HG03469 (cell line): ENCODE data around the gene MOCS2.
"Not testable (repeated sequence)": the region's sequence is repeated elsewhere in the genome, so short reads cannot be mapped to it uniquely, and the experiment has no call there.

Source experiments
- ATAC-seq: cut with Tn5 transposase; IDR thresholded peaks from one replicate; pipeline ENCODE4 v1.9.1; 2021; ENCODE audit warnings: mild to moderate bottlenecking, moderate library complexity, moderate number of reproducible peaks; ENCODE audit not compliant: unreplicated experiment

MOCS2 gene, protein sequence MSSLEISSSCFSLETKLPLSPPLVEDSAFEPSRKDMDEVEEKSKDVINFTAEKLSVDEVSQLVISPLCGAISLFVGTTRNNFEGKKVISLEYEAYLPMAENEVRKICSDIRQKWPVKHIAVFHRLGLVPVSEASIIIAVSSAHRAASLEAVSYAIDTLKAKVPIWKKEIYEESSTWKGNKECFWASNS

DNA sequence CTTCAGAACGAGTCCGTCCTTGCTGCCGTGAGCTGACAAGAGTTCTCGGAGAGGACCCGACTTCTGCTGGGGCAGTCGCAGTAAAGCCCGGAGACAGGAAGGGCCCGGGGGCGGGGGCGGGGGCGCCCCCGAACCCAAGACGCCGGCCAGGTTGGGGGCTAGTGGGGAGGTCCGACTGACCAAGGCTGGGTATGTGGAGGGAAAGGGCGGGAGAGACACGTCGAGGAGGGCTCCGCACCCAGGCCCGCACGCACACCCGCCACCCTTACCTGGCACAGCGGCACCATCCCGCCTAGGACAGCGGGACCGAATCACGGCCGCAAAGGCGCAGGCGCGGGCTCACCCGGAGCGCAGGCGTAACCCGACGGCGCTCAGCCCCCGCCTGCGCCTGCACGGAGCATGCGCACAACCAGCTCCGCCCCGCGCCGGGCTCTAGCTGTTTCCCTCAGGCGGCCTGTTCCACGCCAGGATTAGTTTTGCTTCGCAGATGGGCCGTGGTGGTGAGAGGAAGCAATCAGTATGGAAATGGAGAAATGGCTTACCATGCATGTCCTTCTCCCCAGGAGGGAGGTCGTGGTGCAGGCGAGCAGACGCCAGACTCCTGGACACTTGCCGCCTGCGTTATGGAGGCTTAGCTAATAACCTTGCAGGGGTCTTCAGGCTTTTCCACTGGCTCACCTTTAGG, at the start of gene MOCS2:
MOCS2 (minus strand) TSS at position 315 of the 685 bp plus-strand sequence. CDS start 2,583 bp downstream, outside the sequence.
- ATAC-seq = peak; percentile 92

DNA sequence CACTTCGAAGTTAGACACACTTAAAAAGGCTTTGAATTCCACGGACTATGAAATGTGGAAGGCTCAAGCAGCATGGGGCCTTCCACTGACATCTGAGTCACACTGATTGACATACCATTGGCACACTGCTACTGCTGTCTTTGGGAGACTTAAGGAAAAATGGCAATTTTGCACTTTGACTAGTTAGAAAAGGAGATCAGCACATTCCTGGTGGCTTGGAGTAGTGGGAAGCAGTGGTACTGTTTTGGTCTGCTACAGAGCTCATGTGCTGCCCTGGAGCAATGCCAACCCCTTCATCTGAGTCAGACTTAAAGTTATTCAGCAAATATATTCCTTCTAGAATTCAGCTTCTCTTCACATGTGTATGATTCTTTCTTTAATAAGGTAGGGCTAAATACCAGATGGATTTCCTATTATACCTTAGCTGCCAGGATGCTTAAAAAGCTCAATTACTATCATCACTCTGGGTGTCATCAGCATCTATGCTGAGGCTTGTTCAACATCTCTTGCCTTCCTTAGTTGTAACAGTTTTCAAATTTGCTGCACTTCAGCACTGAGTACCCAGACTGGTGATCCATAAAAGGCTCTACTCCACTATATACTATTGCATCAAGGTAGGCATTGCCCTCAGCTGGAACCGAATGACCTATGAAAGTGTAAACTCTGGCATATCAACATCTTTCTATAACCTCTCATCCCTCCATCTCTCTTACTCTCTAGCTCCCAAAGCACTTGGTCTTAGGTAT, 42.3 kb upstream of the MOCS2 start:
- ATAC-seq = no peak

DNA sequence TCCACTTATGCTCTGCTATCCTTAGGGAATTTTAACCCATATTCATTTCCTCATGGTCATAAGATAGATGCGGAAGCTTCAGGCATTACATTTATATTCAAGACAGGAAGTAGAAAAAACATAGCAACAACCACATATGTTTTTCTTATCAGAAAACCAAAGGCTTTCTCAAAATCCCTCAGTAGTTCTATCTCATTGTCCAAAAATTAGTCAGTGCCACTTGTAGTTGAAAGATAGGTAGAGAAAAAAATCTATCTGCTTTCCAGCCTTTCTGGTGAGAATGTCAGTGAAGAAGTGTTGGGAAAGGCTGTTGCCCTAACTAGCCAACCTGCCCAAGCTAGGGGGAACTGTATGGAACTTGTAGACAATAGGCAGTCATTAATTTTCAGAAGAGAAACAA, 23.5 kb upstream of the MOCS2 start:
- ATAC-seq = no peak

DNA sequence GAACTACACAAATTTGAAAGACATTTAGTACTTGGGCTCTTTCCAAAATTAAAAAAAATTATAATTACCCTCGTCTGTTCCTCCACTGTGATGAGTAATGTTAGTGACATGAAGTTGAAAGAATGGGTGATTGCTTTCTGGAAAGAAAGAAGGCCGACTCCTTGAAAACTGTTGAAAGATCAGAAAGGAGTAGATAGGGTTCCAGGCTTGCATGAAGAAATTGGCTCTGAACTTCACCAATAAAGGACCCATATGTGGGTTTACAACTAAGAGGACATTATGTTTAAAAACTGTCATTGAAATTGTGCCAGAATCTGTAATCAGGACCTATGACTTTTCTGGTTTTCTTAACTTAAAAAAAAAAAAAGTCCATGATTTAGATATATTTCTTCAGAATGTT, 20.7 kb upstream of the MOCS2 start:
- ATAC-seq = no peak

DNA sequence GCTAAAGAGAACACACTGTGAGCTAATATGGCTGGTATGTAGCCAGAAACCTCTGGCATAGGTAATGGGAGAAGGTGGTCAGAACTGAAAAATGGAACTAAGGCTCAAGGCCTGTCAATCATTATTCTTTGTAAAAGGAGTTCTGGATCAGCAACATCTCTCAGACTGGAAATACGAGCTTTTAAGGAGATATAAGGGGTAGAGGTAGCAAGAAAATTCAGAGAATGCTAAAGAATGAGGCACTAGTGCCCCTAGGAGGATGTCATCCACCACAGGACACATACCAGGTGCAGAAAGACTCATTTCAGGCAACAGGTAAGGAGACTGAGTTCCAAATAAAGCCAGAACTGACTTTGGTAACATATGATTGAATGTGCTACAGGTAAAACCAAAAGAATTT, 18.9 kb upstream of the MOCS2 start:
- ATAC-seq = no peak

DNA sequence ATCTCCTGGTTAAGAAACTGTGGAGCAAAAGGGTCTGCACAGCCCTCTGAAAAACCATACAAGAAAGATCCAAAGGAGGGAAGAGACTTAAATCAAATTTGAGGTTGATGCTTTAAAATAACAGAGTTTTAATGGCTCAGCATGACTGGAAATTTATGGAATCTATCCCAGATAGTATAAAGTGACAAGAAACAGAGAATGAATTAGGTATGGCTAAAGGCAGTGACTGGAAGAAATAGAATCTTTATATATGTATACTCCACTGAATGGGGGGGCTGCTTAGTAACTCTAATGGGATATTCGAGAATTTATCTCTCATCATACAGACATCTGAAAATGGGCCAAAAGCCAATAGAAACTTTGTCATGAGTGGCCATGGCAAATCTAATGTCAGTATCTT, 17.6 kb upstream of the MOCS2 start:
- no peak for ATAC-seq

DNA sequence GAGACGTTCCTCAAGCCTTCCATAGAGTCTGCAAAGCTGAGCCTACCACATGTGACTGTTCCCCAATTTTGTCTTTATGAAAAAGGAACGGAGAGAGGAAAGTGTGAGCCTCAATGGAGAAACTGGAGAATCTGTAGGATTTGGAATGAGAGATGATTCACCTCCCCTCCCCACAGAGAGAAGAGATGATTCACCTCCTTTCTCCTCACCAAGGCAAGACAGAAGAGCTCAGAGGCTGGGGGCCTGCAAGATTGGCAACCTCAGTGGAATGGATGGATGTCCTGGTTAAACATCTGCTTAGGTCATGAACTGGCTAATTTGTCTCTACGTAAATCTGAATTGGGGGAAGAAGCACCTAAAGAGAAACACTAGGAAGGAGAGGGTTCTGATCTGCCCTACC, 17.0 kb upstream of the MOCS2 start:
- ATAC-seq = no peak

DNA sequence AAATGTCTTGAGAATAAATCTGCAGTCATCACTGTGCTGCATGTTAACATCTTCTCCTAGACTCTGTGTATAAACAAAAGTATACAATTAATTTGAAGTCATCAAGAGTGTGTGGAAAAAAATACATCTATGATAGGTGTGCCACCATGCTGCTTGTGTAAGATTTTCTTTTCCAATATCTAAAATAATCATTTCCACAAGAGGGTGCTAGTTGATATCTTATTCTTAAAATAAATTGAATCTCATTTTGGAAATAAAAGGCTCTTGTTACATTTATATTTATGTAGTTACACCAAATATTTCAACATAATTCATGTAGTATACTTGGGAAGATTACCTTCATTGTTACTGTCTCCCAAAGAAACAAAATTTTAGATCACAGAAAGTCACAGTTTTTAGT, 14.1 kb upstream of the MOCS2 start:
- ATAC-seq = no peak

DNA sequence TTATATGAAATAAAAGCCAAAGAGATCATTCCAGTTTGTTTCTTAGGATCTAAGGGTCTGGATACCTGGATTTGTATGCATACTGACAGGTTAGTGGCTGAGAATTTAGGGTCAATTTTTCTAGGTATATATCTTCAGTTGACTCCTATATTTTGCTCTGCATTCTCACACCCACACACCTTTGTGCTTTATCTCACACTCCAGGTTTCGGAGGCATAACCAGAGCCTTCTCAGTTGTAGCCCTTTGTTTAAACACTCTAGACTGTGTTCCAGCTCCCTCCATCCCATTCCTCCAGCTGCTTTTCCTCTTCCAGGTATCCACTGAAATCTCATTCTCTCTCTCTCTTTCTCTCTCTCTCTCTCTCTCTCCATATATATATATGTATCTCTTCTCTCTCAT, 10.6 kb upstream of the MOCS2 start:
- no peak for ATAC-seq

DNA sequence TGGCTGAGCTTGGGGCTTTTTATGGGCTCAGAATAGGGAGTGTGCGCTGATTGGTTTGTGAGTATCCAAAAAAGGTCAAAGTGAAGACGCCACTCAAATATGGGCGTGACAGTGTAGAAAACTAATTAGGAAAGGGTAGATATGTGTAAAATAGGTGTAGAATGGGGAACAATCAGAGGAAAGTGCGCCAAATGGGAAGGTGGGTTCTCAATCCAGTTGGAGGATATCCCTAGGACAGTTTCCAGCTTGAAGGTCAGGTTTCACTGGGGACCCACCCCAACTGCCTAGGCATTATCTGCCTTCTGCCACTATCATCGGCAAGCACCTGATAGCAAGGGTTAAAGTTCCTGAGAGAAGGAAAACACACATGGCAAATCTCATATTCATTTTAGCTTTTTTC, 9.3 kb upstream of the MOCS2 start:
- no peak for ATAC-seq

DNA sequence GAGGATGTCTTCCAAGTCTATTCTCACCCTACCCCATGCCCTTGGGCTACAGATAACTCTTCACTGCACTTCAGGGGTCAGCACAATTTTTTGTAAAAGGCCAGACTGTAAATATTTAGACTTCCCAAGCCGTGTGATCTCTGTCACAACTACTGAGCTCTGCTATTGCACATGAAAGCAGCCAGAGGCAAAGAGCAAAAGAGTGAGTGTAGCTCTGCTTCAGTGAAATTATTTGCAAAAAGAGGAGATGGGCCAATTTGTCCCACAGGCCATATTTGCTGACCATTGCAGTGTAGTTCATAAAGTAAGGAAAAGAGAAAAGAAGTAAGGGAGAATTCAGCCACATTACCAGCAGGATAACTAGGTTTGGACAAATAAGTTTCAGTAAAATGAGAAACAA, 7.0 kb upstream of the MOCS2 start:
- no peak for ATAC-seq

DNA sequence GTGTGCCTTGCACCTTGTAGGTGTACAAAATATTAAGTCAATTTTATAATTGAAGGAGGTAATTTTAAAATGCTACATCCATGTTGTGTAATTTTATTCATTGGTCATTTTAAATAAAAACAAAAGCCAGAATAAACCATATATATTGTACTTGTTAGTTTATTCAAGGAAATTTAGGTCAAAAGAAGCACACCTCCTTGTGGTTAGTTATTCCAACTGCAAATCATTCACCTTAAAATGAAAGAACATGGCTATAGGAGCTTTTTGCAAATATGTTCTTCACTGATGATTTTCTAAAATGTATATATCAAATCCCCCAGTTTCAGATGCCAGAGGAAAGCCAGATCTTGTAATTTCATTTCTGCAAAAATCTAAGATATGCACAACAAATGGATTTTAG, 5.4 kb upstream of the MOCS2 start:
- ATAC-seq = no peak

DNA sequence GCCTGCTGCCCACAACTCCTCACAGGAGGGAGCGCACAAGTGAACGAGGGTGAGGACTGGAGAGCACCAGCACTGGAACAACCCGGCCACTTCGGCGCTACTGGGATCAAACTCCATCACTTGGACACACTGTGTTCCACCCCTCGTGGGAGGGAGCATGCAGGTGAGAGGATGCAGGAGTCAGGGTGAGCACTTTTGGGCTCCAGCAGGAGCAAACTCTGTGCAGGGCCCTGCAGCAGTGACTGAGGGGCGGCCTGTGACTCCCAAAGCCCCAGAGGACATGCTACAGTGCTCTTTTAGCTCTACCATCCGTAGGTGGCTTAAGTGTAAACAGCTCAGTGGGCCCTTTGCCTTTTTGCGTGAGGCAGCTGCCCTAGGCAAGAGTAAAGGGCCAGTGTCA, 4.4 kb upstream of the MOCS2 start:
- no peak for ATAC-seq

DNA sequence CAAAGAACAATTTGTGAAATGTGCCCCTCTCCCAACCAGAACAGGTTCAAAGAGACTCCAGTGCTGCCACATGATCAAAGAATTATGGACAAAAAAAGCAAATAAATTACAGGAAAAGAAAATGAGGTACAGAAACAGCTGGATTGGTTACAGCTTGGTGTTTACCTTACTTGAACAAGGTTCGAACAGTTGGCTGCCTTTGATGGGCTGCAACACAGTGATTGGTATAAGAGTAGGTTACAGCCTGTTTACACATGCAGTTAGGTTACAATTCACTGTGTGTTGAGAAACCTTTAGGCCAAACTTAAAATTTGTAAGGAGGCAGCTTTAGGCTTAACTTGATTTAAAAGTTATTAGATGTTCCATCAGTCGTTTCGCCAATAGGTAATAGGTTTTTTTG, 3.4 kb upstream of the MOCS2 start:
- no peak for ATAC-seq

DNA sequence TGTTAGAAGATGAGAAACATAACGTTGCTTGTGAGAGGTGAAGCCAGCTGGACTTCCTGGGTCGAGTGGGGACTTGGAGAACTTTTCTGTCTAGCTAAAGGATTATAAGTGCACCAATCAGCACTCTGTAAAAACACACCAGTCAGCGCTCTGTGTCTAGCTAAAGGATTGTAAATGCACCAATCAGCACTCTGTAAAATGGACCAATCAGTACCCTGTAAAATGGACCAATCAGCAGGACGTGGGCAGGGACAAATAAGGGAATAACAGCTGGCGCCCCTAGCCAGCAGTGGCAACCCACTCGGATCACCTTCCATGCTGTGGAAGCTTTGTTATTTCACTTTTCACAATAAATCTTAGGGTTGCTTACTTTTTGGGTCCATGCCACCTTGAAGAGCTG, 2.8 kb upstream of the MOCS2 start:
- ATAC-seq = not testable (repeated sequence)

DNA sequence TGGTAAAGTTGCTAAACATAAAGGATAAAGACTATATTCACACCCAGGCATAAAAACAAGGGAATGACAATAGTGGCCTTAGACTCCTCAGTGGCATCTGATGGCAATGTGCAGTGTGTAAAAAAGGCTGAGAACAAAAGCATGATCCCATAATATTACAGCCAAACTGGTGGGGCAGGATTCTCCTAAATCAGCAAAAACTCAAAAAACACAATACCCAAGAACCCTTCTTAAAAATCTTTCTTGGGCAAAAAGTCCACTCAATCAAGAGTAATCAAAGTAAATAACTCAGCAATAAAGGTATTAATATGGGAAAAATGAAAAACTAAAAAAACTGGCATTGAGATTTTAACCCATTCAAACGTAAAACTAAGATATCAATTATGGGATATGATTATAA, 1.6 kb upstream of the MOCS2 start:
- no peak for ATAC-seq

DNA sequence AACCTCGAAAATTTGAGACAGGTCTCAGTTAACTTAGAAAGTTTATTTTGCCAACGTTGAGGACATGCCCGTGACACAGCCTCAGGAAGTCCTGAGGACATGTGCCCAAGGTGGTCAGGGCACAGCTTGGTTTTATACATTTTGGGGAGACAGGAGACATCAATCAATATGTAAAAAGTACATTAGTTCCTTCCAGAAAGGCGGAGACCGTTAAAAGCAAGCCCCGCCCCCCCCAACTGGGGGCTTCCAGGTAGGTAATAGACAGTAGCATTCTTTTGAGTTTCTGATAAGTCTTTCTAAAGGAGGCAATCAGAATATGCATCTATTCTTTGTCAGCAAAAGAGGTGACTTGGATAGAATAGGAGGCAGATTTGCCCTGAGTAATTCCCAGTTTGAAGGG, 599 bp upstream of the MOCS2 start:
- no peak for ATAC-seq

DNA sequence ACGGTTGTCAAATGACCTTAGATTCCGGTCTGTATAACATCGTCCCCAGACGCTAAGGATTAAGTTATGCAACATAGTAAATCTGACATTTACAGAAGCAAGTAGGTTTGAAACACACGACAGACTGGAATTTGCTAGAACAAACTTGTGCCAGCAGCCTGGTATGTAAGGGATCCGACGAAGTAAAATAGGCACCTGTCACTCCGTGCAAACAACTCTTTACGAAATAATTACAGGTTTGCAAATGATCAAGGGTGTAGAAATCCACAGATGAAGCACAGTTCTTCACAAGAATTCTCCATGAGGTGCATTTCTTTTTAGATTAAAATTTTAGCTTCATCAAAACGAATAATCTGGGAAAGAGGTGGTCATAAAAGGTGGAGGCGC, 508 bp downstream of the MOCS2 start:
- peak; percentile 1 for ATAC-seq

DNA sequence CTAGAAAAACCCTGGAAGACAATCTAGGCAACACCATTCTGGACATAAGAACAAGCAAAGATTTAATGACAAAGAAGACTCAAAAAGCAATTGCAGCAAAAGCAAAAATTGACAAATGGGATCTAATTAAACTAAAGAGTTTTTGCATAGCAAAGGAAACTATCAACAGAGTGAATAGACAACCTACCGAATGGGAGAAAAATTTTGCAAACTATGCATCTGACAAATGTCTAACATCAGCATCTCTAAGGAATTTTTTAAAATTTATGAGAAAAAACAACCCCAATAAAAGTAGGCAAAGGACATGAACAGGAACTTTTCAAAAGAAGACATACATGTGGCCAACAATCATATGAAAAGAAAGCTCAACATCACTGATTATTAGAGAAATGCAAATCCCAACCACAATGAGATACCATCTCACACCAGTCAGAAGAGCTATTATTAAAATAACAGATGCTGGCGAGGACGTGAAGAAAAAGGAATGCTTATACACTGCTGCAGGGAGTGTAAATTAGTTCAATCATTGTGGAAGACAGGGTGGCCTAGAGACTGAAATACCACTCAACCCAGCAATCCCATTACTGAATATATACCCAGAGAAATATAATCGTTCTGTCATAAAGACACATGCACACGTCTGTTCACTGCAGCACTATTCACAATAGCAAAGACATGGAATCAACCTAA, 3.8 kb downstream of the MOCS2 start:
- ATAC-seq = no peak

DNA sequence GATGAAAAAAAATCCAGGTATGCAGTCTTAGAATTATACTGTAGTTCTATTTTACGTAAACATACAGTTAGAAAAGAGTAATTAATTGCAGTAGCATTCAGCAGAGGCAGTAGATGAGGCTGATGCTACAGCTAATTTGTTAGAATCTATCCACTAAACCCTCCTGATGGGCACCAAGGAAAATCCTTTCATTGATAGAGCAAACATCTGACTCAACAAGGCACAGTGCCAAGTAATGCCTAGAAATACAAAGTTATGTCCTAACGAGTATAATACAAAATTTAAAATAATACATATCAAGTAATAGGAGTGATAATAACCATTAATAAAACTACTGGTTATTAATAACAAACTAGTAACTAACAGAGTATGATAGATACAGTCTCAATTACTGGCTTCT, 9.0 kb downstream of the MOCS2 start:
- ATAC-seq = no peak

DNA sequence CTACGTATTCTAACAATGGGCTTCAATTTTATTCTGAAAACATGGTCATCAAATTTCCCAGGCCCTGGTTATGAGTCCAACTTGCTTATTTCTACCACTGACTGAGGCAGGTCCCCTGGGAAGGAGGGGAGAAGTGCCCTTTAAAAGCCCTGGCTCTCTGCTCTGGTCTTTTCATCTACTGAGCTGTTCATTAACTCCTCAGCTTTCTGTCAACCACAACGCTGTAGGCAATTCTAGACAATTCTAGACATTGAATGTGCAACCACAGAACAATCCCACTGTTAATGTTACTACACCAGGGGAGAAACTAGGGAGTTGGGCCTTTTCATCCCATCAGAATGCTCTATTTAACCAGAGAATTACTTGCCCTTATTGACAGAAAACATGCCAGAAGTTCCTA, 10.0 kb downstream of the MOCS2 start:
- no peak for ATAC-seq
